ENCODE measurements around the gene MYO3A. TPM values are rescaled to one million over a fixed set of nuclear protein-coding genes. Genes with fewer than 3 reads are reported as not detected.

MYO3A gene
- total and polyA plus RNA-seq, 2 donors from 2014 or later = 1.9 to 3.1 TPM

DNA sequence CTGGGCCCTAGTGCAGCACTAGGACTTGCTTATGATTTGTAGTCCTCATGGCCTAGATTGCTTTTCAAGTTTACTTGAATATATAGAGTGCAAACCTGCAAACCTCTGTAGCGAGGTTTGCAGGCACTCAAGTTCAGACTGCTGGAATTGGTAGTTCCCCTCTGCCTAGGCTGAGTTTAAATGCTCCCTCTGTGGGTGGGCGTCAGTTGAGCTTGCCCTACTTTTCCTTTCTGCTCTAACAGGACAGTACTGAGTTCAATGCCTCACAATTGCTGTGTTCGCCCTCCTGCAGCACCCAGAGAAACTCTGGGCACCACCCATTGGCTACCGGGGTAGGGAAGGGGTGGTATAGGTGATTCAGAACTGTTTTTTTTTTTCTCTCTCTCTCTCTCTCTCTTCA is 31.6 kb downstream of the MYO3A start:
- DNase-seq = no peak
- intact Hi-C loops (cut with DNase I) = no loop called here
- Histone ChIP-seq H3K36me3 (ENCODE audit: control insufficient read depth in 2 of 3, insufficient read depth in 3 of 3, low read length in 3 of 3) (no peaks in the 10 kb centered on the region), H3K9ac (ENCODE audit: low read length in 3 of 3) (no peak overlapping the region), H3K4me1 (ENCODE audit: control insufficient read depth in 2 of 3, insufficient read depth in 2 of 3, low read depth in 1 of 3, low read length in 3 of 3) (no peaks in the 10 kb centered on the region), H3K4me3 (ENCODE audit: low read length in 3 of 3) (no peak overlapping the region), H3K27ac (ENCODE audit: low read depth in 2 of 2, low read length in 2 of 2) (no peak overlapping the region), H3K27me3 (ENCODE audit: control insufficient read depth, insufficient read depth, low read length) (no peaks in the 10 kb centered on the region), H3K9me3 (ENCODE audit: control insufficient read depth in 2 of 3, insufficient read depth in 1 of 3, low read length in 3 of 3) (no peaks in the 10 kb centered on the region)
- no peak for FAIRE-seq
- TF ChIP-seq, protein P1, sequence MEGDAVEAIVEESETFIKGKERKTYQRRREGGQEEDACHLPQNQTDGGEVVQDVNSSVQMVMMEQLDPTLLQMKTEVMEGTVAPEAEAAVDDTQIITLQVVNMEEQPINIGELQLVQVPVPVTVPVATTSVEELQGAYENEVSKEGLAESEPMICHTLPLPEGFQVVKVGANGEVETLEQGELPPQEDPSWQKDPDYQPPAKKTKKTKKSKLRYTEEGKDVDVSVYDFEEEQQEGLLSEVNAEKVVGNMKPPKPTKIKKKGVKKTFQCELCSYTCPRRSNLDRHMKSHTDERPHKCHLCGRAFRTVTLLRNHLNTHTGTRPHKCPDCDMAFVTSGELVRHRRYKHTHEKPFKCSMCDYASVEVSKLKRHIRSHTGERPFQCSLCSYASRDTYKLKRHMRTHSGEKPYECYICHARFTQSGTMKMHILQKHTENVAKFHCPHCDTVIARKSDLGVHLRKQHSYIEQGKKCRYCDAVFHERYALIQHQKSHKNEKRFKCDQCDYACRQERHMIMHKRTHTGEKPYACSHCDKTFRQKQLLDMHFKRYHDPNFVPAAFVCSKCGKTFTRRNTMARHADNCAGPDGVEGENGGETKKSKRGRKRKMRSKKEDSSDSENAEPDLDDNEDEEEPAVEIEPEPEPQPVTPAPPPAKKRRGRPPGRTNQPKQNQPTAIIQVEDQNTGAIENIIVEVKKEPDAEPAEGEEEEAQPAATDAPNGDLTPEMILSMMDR (IDR thresholded peaks at IDR 0.05; ENCODE audit: borderline replicate concordance, extremely low read depth, insufficient read depth) = no peak

DNA sequence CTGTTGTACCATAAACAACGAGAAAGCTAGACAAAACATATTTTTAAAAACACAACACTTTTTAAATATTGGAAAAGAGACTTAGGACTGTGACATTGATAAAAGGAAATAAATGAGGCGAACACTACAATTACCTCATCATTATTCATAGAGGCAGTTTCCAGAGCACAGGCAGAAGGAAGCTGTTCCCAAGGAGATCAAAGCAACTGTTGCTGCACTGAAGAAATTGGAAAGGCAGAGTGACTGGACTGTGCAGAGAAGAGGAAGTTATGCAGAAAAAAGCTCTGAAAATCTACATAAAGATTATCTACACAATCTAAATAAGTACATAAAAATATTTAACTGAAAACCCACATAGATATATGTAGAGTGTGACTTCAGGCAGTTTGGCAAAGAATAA is 32.8 kb downstream of the MYO3A start:
- DNase-seq = peak in 2 of 5 donors; percentile 37 to 46
- intact Hi-C loops (cut with DNase I) = no loop called here
- FAIRE-seq = no peak

DNA sequence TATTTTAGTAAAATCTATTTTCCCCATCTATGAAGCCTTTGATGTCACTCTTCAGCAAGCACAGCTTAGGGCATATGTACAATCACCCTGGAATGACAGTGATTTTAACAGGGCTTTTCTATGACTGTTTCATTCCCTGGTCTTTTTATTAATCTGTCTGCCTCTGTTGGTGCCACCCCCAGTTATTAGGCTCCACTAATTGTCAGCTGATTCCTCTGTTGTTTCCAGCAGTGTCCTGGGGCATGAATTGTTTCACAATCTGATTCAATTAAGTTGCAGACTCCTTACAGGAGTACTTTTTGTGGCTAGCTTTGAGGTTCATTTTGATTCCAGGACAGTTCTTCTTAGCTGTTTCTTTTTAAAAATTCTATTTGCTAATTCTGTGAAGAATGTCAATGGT is 38.6 kb downstream of the MYO3A start:
- intact Hi-C loops (cut with DNase I) = no loop called here
- Histone ChIP-seq H3K4me1 (ENCODE audit: control insufficient read depth in 2 of 3, insufficient read depth in 2 of 3, low read depth in 1 of 3, low read length in 3 of 3) (no peaks in the 10 kb centered on the region), H3K9ac (ENCODE audit: low read length in 3 of 3) (no peak overlapping the region), H3K27ac (ENCODE audit: low read depth in 2 of 2, low read length in 2 of 2) (no peak overlapping the region), H3K36me3 (ENCODE audit: control insufficient read depth in 2 of 3, insufficient read depth in 3 of 3, low read length in 3 of 3) (no peaks in the 10 kb centered on the region), H3K9me3 (ENCODE audit: control insufficient read depth in 2 of 3, insufficient read depth in 1 of 3, low read length in 3 of 3) (no peaks in the 10 kb centered on the region), H3K4me3 (ENCODE audit: low read length in 3 of 3) (no peak overlapping the region), H3K27me3 (ENCODE audit: control insufficient read depth, insufficient read depth, low read length) (no peaks in the 10 kb centered on the region)
- no peak for DNase-seq
- no peak for FAIRE-seq
- TF ChIP-seq, protein P1 (IDR thresholded peaks at IDR 0.05; ENCODE audit: borderline replicate concordance, extremely low read depth, insufficient read depth) = no peak

More for the DNA sequence above, 32.8 kb downstream of the MYO3A start:
- TF ChIP-seq, protein P1 (IDR thresholded peaks at IDR 0.05; ENCODE audit: borderline replicate concordance, extremely low read depth, insufficient read depth) = no peak
- Histone ChIP-seq H3K4me1 (ENCODE audit: control insufficient read depth in 2 of 3, insufficient read depth in 2 of 3, low read depth in 1 of 3, low read length in 3 of 3) (no peaks in the 10 kb centered on the region), H3K36me3 (ENCODE audit: control insufficient read depth in 2 of 3, insufficient read depth in 3 of 3, low read length in 3 of 3) (no peaks in the 10 kb centered on the region), H3K9ac (ENCODE audit: low read length in 3 of 3) (no peak overlapping the region), H3K4me3 (ENCODE audit: low read length in 3 of 3) (no peak overlapping the region), H3K27ac (ENCODE audit: low read depth in 2 of 2, low read length in 2 of 2) (no peak overlapping the region), H3K27me3 (ENCODE audit: control insufficient read depth, insufficient read depth, low read length) (no peaks in the 10 kb centered on the region), H3K9me3 (ENCODE audit: control insufficient read depth in 2 of 3, insufficient read depth in 1 of 3, low read length in 3 of 3) (no peaks in the 10 kb centered on the region)

DNA sequence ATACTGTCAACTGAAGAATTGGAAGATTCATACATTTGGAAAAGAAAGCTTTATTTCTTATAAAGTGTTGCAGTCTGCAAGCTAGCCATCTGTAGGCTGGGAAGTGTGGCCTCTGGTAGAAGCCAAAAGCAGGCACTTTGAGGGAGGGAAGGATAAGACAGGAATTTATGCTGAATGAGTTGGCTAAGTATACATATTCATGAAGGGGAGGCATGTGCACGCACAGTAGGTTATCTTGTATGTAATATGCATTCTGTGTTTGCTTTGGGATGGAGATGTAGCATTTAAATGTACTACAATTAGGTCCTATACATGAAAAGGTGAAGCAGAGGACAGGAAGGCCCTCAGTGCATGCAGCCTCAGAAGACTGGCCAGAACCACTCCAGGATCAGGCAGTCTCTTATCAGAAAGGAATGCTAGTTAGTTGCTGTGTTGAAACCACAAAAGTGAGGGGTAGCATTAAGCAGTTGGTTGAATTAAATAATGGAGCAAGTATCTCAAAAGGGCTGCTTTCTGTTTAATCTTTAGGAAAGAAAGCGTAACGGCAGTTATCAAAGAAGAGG is 40.9 kb downstream of the MYO3A start:
- no peaks in the 10 kb centered on the region for H3K4me1 ChIP-seq (ENCODE audit: control insufficient read depth in 2 of 3, insufficient read depth in 2 of 3, low read depth in 1 of 3, low read length in 3 of 3)
- H3K36me3 ChIP-seq (ENCODE audit: control insufficient read depth in 2 of 3, insufficient read depth in 3 of 3, low read length in 3 of 3) = no peaks in the 10 kb centered on the region
- H3K9me3 ChIP-seq (ENCODE audit: control insufficient read depth in 2 of 3, insufficient read depth in 1 of 3, low read length in 3 of 3) = no peaks in the 10 kb centered on the region
- H3K27ac ChIP-seq (ENCODE audit: low read depth in 2 of 2, low read length in 2 of 2) = no peak overlapping the region
- TF ChIP-seq, protein P1 (IDR thresholded peaks at IDR 0.05; ENCODE audit: borderline replicate concordance, extremely low read depth, insufficient read depth) = no peak
- FAIRE-seq (no peak), DNase-seq (no peak)
- no peak overlapping the region for H3K9ac ChIP-seq (ENCODE audit: low read length in 3 of 3)
- no peaks in the 10 kb centered on the region for H3K27me3 ChIP-seq (ENCODE audit: control insufficient read depth, insufficient read depth, low read length)
- intact Hi-C loops (cut with DNase I) = no loop called here
- no peak overlapping the region for H3K4me3 ChIP-seq (ENCODE audit: low read length in 3 of 3)

Data from kidney (tissue), 14 donors.